Effector memory CD4-positive, alpha-beta T cell (primary cell): ENCODE measurements around the gene FLT3.

Experiments used
- DNase-seq, 3 donors: peaks; one replicate each; pipeline ENCODE4 v3.0.0-alpha.2; 2020
- H3K27ac ChIP-seq: 2 replicates; pipeline ENCODE4 v1.7.0; 2013; ENCODE audit warnings: mild to moderate bottlenecking, low read length, moderate library complexity; ENCODE audit not compliant: insufficient read depth, poor library complexity, severe bottlenecking
- H3K27me3 ChIP-seq: replicated peaks from 2 replicates; pipeline ENCODE4 v1.7.0; 2013; ENCODE audit warnings: mild to moderate bottlenecking, low read length; ENCODE audit not compliant: insufficient read depth, control insufficient read depth, poor library complexity, severe bottlenecking
- H3K36me3 ChIP-seq: 2 replicates; pipeline ENCODE4 v1.7.0; 2013; ENCODE audit warnings: mild to moderate bottlenecking, low read length, moderate library complexity; ENCODE audit not compliant: control insufficient read depth, insufficient read depth
- H3K4me1 ChIP-seq: 2 replicates; pipeline ENCODE4 v1.7.0; 2013; ENCODE audit warnings: low read length, mild to moderate bottlenecking; ENCODE audit not compliant: control insufficient read depth, insufficient read depth, poor library complexity, severe bottlenecking
- H3K4me3 ChIP-seq: 2 replicates; pipeline ENCODE4 v1.7.0; 2013; ENCODE audit warnings: low read length, low read depth, mild to moderate bottlenecking; ENCODE audit not compliant: insufficient read depth, poor library complexity, severe bottlenecking
- H3K9me3 ChIP-seq: 2 replicates; pipeline ENCODE4 v1.7.0; 2013; ENCODE audit warnings: mild to moderate bottlenecking, low read length, moderate library complexity; ENCODE audit not compliant: control insufficient read depth

FLT3 gene

GRCh38 chr13:28131646-28132045 is 31.3 kb upstream of the FLT3 start:
- H3K4me3 ChIP-seq = no peak overlapping the region
- DNase-seq = no peak
- H3K27ac ChIP-seq = no peak overlapping the region
- H3K36me3 ChIP-seq = no peaks in the 10 kb centered on the region
- H3K9me3 ChIP-seq = no peaks in the 10 kb centered on the region
- no peaks in the 10 kb centered on the region for H3K4me1 ChIP-seq
- H3K27me3 ChIP-seq = no peaks in the 10 kb centered on the region

- no peaks in the 10 kb centered on the region for H3K4me1 ChIP-seq
- H3K27ac ChIP-seq = no peak overlapping the region
- no peak overlapping the region for H3K4me3 ChIP-seq
- DNase-seq = no peak
- no peaks in the 10 kb centered on the region for H3K36me3 ChIP-seq
- no peaks in the 10 kb centered on the region for H3K9me3 ChIP-seq
- no peaks in the 10 kb centered on the region for H3K27me3 ChIP-seq
Measured at GRCh38 chr13:28129911-28130693, 29.7 kb upstream of the FLT3 start.

GRCh38 chr13:28128926-28129325 is 28.6 kb upstream of the FLT3 start:
- H3K4me1 ChIP-seq = no peaks in the 10 kb centered on the region

GRCh38 chr13:28128030-28128429 is 27.7 kb upstream of the FLT3 start:
- Histone ChIP-seq H3K36me3 (no peaks in the 10 kb centered on the region), H3K4me3 (no peak overlapping the region), H3K4me1 (no peaks in the 10 kb centered on the region), H3K27ac (no peak overlapping the region), H3K27me3 (no peaks in the 10 kb centered on the region), H3K9me3 (no peaks in the 10 kb centered on the region)
- no peak for DNase-seq

More at GRCh38 chr13:28128926-28129325, 28.6 kb upstream of the FLT3 start:
- Histone ChIP-seq H3K27ac (no peak overlapping the region), H3K27me3 (no peaks in the 10 kb centered on the region), H3K9me3 (no peaks in the 10 kb centered on the region), H3K36me3 (no peaks in the 10 kb centered on the region), H3K4me3 (no peak overlapping the region)
- no peak for DNase-seq

GRCh38 chr13:28121224-28121623 is 20.8 kb upstream of the FLT3 start:
- Histone ChIP-seq H3K27ac (no peak overlapping the region), H3K4me1 (no peaks in the 10 kb centered on the region), H3K36me3 (no peaks in the 10 kb centered on the region), H3K27me3 (no peaks in the 10 kb centered on the region), H3K9me3 (no peaks in the 10 kb centered on the region), H3K4me3 (no peak overlapping the region)
- no peak for DNase-seq

GRCh38 chr13:28120317-28120716 is 19.9 kb upstream of the FLT3 start:
- Histone ChIP-seq H3K27ac (no peak overlapping the region), H3K9me3 (no peaks in the 10 kb centered on the region), H3K4me1 (no peaks in the 10 kb centered on the region), H3K27me3 (no peaks in the 10 kb centered on the region), H3K4me3 (no peak overlapping the region), H3K36me3 (no peaks in the 10 kb centered on the region)
- no peak for DNase-seq

- DNase-seq = no peak
- H3K9me3 ChIP-seq = no peaks in the 10 kb centered on the region
- H3K4me1 ChIP-seq = no peaks in the 10 kb centered on the region
- no peak overlapping the region for H3K27ac ChIP-seq
- H3K27me3 ChIP-seq = no peaks in the 10 kb centered on the region
- no peak overlapping the region for H3K4me3 ChIP-seq
- no peaks in the 10 kb centered on the region for H3K36me3 ChIP-seq
Measured at GRCh38 chr13:28117689-28118377, 17.5 kb upstream of the FLT3 start.

- no peaks in the 10 kb centered on the region for H3K36me3 ChIP-seq
- H3K4me1 ChIP-seq = no peaks in the 10 kb centered on the region
- H3K27me3 ChIP-seq = no peaks in the 10 kb centered on the region
- H3K4me3 ChIP-seq = no peak overlapping the region
- no peak for DNase-seq
- no peaks in the 10 kb centered on the region for H3K9me3 ChIP-seq
- H3K27ac ChIP-seq = no peak overlapping the region
Measured at GRCh38 chr13:28116736-28117135, 16.4 kb upstream of the FLT3 start.

- H3K4me3 ChIP-seq = no peak overlapping the region
- H3K27ac ChIP-seq = no peak overlapping the region
- H3K36me3 ChIP-seq = no peaks in the 10 kb centered on the region
- no peaks in the 10 kb centered on the region for H3K9me3 ChIP-seq
- H3K4me1 ChIP-seq = no peaks in the 10 kb centered on the region
- H3K27me3 ChIP-seq = no peaks in the 10 kb centered on the region
- no peak for DNase-seq
Measured at GRCh38 chr13:28110414-28110813, 10.0 kb upstream of the FLT3 start.

- Histone ChIP-seq H3K9me3 (no peaks in the 10 kb centered on the region), H3K4me1 (no peaks in the 10 kb centered on the region), H3K27ac (no peak overlapping the region), H3K4me3 (no peak overlapping the region), H3K36me3 (no peaks in the 10 kb centered on the region), H3K27me3 (peaks cover 3% of the 10 kb centered on the region)
- no peak for DNase-seq
Measured at GRCh38 chr13:28106976-28107375, 6.6 kb upstream of the FLT3 start.
